Myocyte (in vitro differentiated cells): ENCODE results near the gene TAS2R38. TPM values are rescaled to one million over a fixed set of nuclear protein-coding genes. Genes with fewer than 3 reads are reported as not detected.
"Not testable (repeated sequence)": the region's sequence is repeated elsewhere in the genome, so short reads cannot be mapped to it uniquely, and the experiment has no call there.

Source experiments
- DNase-seq: peaks from one replicate; pipeline ENCODE4 v3.0.0-alpha.2; 2012; ENCODE audit warnings: low read depth
- polyA plus RNA-seq: library from polyadenylated mRNA; unstranded; fragments of >200 nt; gene quantifications from one replicate; pipeline ENCODE4 v1.2.1, GENCODE V29; 2012; ENCODE audit warnings: missing spikeins
- total RNA-seq: library from RNA; depleted of rRNA; stranded (reverse); fragments of >200 nt; gene quantifications from 2 replicates; pipeline ENCODE4 v1.2.3, GENCODE V29; 2014

Gene TAS2R38
- not detected in 2 replicates for total RNA-seq
- polyA plus RNA-seq, result not detected

GRCh38 chr7:141973673-141974072 lies at the start of gene TAS2R38:
Gene TAS2R38, minus strand, starts transcription at chr7:141973773. Its CDS starts 84 bp downstream, at chr7:141973689.
- DNase-seq, result no peak

- DNase-seq, result no peak
Observed at GRCh38 chr7:142018154-142018553, 44.6 kb upstream of the TAS2R38 start.

GRCh38 chr7:142017451-142017850 lies 43.9 kb upstream of the TAS2R38 start:
- no peak for DNase-seq

GRCh38 chr7:142012825-142013511 lies 39.4 kb upstream of the TAS2R38 start:
- DNase-seq, result peak; percentile 10

- no peak for DNase-seq
Observed at GRCh38 chr7:142010952-142011548, 37.5 kb upstream of the TAS2R38 start.

GRCh38 chr7:142009187-142009586 lies 35.6 kb upstream of the TAS2R38 start:
- DNase-seq, result no peak

GRCh38 chr7:142006577-142006976 lies 33.0 kb upstream of the TAS2R38 start:
- DNase-seq, result no peak

- DNase-seq, result no peak
Observed at GRCh38 chr7:142002179-142002578, 28.6 kb upstream of the TAS2R38 start.

GRCh38 chr7:142001163-142001874 lies 27.7 kb upstream of the TAS2R38 start:
- DNase-seq, result no peak

- no peak for DNase-seq
Observed at GRCh38 chr7:142000244-142000643, 26.7 kb upstream of the TAS2R38 start.

- no peak for DNase-seq
Observed at GRCh38 chr7:141999058-141999623, 25.6 kb upstream of the TAS2R38 start.

- DNase-seq, result no peak
Observed at GRCh38 chr7:141993354-141993753, 19.8 kb upstream of the TAS2R38 start.

GRCh38 chr7:141992688-141993087 lies 19.1 kb upstream of the TAS2R38 start:
- DNase-seq, result no peak

GRCh38 chr7:141992156-141992555 lies 18.6 kb upstream of the TAS2R38 start:
- no peak for DNase-seq

GRCh38 chr7:141991140-141991539 lies 17.6 kb upstream of the TAS2R38 start:
- DNase-seq, result no peak

- no peak for DNase-seq
Observed at GRCh38 chr7:141990011-141990725, 16.6 kb upstream of the TAS2R38 start.

- not testable (repeated sequence) for DNase-seq
Observed at GRCh38 chr7:141987803-141988202, 14.2 kb upstream of the TAS2R38 start.

GRCh38 chr7:141986923-141987322 lies 13.3 kb upstream of the TAS2R38 start:
- DNase-seq, result no peak

- not testable (repeated sequence) for DNase-seq
Observed at GRCh38 chr7:141985926-141986325, 12.4 kb upstream of the TAS2R38 start.

- DNase-seq, result no peak
Observed at GRCh38 chr7:141979568-141979967, 6.0 kb upstream of the TAS2R38 start.

- DNase-seq, result no peak
Observed at GRCh38 chr7:141978351-141978750, 4.8 kb upstream of the TAS2R38 start.
